Measurements from ENCODE around the gene PLEKHH1.
A peak's percentile ranks its signal among the peaks of the same experiment; 100 is the strongest.

The PLEKHH1 gene

DNA sequence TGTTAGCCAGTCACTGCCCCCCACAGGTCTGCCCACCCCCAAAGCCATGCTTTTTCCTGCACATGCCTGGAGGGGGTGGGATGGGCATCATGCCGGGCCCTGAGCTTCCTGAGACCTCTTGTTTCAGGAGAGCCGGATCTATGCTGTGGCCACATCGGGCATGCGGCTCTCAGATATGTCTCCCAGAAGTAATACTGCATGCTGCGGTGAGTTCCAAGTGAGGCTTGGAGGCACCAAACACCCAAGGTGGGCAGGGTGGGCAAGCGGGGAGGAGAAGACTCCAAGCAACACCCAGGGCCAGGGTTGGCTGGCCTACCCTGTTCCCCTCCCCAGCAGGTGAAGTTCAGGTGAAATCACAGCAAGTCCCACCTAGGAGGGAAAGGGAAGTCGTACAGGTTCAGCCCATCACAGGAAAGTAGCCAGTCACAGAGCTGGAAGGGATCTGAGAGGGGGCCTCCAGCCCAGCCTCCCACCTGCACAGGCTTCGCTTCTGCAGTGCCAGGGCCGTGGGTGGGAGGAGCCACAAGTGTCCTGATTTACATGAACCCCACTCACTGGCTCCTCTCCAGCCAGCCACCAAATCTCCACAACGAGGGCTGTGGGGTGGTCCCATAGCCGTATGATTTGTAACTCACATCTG is 36.0 kb downstream of the PLEKHH1 start:
- DNase-seq: no peak

DNA sequence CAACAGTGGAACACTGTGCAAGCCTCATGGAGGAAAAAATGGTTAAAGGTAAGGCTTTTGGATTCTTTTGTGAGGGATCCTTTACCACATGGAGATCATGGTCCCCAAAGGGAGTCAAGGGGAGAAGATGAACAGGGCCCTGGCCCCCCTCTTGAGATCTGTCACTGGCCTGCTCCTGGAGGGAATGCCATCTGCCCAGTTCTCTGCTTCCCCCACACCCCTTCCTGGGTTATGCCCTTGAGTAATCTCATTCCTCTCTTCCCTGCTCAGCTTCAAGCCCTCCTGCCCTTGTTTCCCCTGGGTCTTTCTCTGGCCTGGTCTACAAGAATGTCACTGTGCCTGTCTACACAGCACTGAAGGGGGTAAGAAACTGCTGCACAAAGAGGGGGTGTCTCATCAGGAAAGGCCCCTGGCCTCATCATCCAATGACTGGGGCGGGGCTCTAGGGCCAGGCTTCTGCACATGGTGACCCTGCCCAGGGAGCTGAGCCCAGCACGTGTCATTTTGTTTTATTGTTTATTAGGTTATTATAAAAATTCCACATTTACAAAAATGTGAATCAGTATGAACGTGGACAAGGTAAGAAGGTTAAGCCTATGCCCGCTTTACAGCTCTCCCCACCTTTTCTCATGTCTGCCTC is 36.7 kb downstream of the PLEKHH1 start:
- DNase-seq: no peak

DNA sequence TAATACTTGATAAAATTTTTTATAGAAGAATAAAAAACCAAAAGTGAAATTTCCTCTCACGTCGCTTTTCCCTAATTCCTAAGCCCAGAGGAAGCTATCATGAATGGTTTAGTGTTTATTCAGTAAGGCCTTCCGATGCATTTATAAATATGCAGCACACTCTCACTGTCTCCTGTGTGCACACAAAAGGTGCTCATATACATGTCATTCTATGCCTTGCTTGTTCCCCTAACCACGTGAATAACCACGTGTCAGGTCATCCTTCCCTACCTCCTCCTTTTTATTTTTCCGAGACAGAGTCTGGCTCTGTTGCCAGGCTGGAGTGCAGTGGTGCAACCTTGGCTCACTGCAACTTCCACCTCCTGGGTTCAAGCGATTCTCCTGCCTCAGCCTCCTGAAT is 37.4 kb downstream of the PLEKHH1 start:
- no peak for DNase-seq

DNA sequence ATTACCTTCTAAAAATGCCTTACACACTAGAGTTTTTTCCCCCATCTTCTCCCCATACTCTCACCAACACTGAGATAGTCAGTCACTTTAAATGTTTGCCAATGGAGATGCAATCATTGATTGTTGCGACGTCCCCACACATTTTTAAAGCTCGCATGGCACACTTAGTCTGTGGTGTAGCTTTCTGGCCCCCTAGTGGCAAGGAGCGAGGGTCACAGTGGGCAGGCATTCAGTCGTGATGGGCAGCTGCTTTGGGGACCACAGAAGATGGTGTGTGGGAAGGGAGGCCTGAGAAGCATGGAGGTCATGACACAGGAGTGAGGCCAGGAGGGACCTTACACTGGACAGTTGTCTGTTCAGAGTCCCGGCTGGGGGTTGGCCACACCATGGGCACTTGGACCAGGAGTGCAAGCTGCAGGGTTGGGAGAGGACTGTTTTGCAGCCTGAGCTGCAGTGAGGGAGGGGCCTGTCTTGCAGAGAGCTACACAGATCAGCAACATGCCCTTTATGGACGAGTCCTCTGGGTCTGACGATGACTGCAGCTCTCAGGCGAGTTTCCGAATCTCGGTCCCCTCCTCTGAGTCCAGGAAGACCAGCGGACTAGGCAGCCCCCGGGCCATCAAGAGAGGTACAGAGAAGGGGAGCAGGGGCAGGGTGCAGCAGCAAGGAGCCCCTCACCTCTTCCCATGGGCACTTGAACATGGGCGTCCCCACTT is 38.3 kb downstream of the PLEKHH1 start:
- DNase-seq: peak; percentile 72

DNA sequence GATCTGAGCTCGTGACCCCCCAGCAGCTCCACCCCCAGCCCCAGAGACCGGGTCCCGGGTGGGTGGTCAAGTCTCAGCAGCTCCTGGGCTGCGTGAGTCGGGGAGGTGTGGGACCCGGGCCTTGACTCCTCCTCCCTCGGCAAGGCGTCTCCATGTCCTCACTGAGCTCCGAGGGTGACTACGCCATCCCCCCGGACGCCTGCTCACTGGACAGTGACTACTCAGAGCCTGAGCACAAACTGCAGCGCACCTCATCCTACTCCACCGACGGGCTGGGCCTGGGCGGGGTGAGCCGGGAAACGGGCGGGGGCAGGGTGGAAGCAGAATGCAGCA is 38.9 kb downstream of the PLEKHH1 start:
- no peak for DNase-seq

- no peak for DNase-seq
These were observed 39.5 kb downstream of the PLEKHH1 start for GRCh38 chr14:67572608-67573007.

DNA sequence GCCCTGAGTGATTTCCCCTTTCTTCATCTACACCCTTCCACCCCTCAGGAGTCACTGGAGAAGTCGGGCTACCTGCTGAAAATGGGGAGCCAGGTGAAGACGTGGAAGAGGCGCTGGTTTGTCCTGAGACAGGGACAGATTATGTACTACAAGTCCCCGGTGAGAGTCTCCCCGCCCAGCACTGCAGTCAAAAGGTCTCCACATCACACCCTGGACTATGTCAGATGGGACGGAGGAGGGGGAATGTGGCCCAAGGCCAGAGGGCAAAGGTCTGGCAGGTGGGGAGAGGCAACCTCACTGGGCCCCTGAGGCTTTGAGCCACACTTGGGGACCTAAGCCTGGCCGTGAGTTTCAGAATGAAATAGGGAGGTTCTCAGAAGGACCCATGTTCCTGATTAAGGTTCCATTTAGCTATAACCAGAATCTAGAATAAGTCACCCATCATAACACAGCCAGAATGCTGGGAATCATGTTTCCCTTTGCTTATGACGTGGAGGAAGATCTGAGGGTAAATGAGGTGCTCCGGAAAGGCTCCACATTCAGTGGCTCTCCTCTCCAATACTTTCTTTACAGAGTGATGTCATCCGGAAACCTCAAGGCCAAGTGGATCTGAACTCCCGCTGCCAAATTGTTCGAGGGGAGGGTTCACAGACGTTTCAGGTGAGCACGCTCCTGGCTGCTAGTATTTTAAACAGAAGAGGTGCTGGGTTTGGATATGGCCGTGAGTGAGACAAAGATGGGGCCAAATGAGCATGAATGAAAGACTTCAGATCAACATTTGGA is 40.3 kb downstream of the PLEKHH1 start:
- no peak for DNase-seq

GRCh38 chr14:67574156-67574555 is 41.1 kb downstream of the PLEKHH1 start:
- no peak for DNase-seq

DNA sequence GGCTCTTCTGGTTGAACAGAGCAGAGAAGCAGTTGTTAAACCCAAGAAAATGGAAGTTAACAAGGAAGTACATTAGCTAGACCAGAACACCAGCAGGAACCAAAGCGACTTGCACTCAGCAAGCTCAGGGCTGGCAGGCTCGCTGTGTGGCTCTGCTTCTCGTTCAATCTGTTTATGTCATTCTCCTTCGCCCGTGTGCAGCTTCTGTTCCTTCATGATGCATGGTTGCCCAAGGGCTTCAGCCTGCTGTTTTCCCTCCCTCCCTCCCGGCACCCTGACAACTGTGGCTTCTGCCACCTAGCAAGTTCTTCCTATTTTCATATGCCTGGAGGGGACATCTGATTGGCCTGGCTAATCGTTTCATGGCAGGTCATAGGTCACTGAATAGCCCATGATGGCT is 41.7 kb downstream of the PLEKHH1 start:
- no peak for DNase-seq

DNA sequence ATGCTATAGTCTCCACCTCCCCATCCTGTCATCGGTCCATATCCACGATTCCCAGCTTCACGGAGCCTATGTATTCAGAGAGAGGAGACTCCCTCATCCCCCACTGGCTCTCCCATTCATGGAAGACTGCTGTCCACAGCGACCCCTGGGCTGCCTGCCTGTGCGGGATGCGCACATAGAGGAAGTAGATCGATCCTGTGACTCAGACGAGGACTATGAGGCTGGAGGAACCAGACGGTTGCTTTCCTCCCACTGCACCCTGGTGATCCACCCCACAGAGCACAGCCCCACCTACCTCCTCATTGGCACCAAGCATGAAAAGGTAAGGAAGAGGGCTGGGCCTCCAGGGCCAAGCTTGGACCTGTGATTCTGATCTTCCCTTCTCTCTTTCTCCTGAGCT is 42.6 kb downstream of the PLEKHH1 start:
- no peak for DNase-seq

DNA sequence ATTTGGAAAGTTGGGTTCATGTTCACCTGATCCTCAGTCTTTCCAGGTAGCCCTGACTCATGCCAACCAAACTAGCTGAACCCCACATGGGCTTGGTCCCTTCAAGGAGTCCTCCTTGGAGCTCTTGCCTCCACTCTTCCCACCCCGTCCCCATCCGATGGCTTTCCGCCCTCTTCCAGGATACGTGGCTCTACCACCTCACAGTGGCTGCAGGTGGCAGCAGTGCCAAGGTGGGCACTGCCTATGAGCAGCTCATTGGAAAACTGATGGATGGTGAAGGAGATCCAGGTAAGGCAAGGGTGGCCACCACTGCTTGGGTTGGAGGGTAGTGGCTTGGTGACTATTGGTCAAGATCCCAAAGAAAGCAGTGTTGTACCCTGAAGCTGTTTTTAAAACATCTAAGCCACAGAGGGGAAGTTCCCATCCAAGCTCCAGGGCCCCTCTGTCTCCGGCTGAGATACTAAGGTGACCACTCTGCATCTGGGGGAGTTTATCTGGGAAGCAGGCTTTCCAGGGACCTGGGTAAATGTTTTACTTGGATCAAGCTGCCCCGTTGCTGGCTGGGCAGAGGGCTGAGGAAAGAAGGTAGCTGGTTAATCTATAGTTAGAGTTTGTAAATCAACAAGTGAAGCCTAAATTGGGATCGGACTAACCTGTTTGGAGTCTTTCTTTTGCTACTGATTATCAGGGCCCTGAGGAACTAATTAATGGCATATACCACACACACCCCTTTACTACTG is 43.3 kb downstream of the PLEKHH1 start:
- no peak for DNase-seq

DNA sequence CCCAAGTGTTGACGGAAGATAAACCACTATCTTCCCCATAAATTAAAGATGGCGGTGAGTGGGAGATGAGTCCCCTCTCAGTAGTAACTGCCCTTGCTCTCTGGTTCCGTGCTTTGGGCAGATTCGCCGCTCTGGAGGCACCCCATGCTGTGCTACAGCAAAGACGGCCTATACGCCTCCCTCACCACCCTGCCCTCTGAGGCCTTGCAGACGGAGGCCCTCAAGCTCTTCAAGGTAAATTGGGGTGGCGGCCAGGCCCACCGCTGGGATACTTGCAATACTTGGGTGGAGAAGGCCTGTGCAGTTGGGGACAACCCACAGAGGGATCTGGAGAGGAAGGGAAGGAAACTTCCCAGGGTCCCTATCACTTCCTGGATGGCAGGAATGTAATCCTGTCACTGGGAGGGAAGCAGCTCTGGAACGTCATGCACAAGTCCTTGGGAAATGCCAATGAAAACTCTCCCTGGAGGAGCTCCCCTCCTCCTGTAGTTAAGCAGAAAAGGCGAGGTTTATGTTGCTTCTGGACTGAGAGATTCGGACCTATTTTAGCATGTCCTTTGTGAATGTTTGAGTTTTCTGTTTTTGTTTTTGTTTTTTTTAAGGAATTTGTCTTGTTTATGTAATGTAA is 44.2 kb downstream of the PLEKHH1 start:
- DNase-seq: no peak

DNA sequence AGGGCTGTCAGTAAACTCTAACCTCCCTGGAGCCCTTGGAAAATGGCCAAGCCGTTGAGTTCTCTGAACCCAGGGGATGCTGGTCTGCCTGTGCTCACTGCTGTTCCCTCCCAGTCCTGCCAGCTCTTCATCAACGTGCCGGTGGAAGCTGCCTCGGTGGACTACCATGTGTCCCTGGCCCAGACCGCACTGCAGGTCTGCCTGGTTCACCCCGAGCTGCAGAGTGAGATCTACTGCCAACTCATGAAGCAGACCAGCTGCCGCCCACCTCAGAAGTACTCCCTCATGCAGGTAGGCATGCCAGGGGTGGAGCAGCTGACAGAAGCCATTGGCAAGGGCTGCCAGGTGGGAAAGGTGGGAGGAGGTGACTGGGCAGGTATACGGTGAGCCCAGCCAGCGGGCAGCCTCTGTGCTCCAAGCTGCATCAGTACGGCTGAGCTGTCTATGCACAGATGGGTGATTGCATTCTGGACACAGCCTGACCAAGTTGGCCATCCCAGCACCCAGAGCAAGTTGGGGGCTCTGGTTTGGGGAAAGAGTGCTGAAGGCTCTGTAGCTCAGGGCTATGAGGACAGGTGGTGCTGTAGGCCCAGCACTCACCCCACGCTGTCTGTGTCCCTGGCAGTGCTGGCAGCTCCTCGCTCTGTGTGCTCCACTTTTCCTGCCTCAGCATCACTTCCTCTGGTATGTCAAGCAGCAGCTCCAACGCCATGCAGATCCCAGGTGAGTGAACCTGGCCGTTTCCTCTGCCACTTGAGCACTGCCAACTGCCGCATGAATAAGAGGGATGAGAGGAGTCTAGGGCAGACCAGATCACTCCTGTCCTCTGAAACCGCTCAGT is 45.0 kb downstream of the PLEKHH1 start:
- no peak for DNase-seq

GRCh38 chr14:67579040-67579439 is 46.0 kb downstream of the PLEKHH1 start:
- DNase-seq: no peak

DNA sequence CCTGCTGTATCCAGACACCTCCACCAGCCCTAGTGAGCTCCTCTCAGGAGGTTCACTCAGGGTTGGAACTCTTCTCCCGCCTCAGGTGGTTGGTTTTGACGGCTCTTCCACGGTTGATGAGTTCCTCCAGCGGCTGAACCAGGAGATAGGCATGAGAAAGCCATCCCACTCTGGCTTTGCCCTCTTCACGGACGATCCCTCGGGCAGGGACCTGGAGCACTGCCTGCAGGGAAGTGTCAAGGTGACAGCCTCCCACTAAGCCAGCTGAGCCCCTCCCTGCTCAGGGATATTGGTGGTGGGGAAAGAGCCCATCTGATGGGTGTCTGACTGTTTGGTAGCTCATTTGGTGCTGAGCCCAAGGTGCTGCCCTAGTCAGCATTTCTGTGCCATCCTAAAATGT is 46.5 kb downstream of the PLEKHH1 start:
- no peak for DNase-seq

- no peak for DNase-seq
These were observed 47.5 kb downstream of the PLEKHH1 start for GRCh38 chr14:67580336-67581171.

DNA sequence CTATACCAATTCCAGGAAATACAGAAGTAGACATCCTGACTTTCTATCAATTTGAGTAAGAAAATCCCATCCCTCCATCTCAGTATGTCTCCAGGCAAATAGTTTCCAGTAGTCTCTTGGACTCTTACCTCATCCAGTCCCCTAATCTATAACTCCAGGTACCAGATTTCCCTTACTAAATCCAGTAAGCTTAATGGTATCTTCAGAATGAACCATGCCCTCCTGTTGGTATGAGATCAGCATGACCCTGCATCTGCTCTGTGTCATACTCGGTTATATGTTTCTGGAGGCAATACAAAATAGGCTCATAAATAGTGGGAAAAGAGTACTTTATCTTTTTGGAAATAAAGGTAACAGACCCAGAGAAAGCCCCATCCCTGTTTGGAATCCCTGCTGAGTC is 48.6 kb downstream of the PLEKHH1 start:
- DNase-seq: no peak

- DNase-seq: no peak
These were observed 49.0 kb downstream of the PLEKHH1 start for GRCh38 chr14:67582061-67582460.

GRCh38 chr14:67583711-67584644 is 50.9 kb downstream of the PLEKHH1 start:
- peak; percentile 25 for DNase-seq
